Renal cortex interstitium (tissue), 11 donors: Measurements from ENCODE around the gene SELENOS. TPM values are rescaled to one million over a fixed set of nuclear protein-coding genes. Genes with fewer than 3 reads are reported as not detected.
A peak's percentile ranks its signal among the peaks of the same experiment; 100 is the strongest.

ENCODE experiments used
- DNase-seq, 11 donors: peaks; one replicate each; pipeline ENCODE4 v3.0.0-alpha.2; 2013; ENCODE audit warnings: low read depth in 9 of 11, low spot score in 4 of 11; ENCODE audit errors: extremely low read depth in 1 of 11
- polyA plus RNA-seq, 3 donors: library from polyadenylated mRNA; unstranded; fragments of 120-200 nt; gene quantifications; one replicate each; pipeline ENCODE4 v1.2.1, GENCODE V29; 2013; ENCODE audit not compliant: insufficient read length in 3 of 3

Gene SELENOS
- polyA plus RNA-seq, 3 donors, result 58.6 to 67.4 (median 64.1) TPM

DNA sequence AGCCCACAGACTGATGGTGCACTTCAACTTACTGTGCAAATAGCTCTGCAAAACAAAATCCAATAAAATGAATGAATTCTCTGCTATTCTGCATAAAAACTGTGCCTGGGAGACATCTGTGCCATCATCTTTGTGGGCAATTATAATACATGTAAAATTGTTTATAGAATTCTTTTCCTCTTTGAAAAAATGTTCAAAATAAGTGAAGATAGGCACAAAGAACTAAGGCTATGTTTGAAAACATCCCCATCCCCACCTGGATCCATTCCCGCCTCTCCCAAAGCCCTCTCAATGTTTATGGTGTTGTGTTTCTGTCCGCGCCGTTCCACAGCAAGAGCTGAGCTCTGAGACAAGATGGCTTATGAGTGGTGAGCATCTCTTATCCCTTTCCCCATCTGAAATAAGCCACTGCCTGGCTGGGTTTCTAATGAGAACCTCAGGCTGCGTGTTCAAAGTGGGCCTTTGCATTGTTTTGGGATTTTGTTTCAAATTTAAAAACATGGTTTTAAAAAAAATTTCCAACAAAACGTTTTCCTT is 40.1 kb upstream of the SELENOS start:
- DNase-seq, result no peak

DNA sequence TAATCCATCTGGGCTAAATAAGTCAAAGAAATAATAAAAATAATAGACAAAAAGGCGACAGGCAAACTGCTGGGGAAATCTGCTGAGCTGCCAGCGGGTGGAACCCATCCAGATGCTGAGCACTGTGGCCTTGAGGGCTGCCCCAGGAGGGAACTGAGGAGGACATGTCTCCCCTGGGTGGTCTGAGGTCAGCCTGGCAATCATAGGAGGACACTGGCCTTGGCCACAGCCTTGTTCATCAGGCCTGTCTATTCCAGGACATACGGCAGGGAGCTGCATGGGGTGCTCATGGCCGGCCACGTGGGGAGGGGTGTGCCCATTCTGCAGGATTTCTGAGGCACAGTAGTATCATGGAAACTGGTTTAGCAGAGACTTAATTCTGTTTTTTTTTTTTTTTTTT is 39.2 kb upstream of the SELENOS start:
- DNase-seq, result no peak

DNA sequence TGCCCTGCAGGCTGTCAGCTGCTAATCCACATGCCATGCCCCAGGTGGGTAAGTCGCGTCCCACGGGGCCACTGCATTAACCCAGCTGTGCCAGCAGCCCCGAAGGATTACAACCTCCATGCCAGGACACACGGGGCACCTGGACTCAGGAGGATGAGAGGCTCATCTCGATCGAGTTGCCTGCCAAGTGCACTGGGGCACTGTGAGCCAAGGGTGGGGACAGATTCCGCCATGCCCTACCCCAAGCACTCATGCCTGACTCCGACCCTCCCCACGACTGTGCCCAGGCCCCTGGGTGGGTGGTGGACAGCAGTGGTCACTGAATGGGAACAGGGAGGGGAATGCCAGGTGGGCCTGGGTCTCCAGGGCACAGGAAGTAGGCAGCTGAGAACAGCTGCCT is 38.5 kb upstream of the SELENOS start:
- DNase-seq, result no peak

DNA sequence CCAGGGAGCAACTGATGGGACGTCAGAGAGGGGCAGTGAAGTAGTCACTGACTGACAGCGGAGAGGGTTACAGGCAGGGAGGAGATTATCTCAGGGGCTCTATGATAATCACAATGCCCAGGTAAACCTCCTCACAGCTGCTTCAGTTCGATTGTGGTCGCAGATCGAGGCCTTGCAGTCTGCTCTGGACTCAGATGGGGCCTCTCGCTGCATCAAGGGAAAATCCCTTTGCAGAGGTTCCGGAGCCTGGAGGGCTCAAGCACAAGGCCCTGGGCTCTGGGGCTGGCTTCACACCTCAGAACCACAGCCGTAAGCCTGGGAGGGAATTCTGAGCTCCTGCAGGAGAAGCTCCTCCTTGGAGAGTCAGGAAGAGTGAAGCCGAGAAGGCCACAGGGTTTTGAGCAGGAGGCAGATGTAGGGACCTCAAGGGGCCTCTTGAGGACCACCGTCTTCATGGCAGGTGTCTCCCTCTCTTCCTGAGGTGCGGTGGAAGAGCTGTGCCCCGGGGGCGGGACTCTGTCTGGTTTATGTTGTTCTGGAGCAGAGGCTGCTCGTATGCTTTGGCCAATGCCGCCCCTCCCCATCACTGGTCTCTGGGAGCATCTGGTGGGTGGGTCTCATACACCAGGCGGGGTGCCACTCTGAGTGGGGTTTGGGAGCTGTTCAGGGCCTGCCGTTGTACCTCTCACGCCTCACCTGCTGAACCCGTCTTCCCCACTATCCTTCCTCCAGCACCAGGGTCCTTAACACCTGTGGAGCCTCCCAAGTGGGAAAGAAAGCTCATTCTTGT is 37.2 kb upstream of the SELENOS start:
- DNase-seq, result no peak

DNA sequence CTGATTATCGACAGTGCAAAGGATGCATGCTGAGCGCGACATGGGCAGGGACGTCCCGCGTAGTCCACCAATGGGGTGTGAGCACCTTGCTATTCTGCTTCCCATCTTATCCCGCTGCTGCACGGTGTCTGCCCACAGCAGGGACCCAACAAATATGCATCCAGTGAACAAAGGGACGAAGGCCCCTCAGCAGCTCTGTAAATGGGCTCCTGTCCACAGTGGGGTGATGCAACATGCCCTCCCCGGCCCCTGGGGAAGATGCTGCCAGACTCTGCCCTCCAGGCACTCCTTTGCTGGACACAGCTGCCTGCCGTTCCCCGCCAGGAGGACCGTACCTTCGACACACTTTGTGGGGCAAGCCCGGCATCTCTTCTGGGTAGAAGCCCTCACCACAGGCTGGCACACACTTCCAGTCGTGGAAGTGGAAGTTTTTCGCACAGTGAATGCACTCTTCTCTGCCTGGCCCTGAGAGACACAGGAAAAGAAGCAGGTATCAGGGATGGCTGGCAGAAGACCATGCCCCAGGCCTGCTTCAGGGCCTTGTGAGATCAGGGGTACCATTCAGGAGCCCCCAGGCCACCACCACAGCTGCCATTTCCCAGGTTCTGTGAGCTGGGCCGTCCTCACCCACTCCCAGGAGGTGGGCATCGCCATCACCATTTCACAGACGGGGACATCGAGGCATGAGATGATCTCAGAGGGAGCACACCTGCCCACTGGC is 35.9 kb upstream of the SELENOS start:
- no peak for DNase-seq

DNA sequence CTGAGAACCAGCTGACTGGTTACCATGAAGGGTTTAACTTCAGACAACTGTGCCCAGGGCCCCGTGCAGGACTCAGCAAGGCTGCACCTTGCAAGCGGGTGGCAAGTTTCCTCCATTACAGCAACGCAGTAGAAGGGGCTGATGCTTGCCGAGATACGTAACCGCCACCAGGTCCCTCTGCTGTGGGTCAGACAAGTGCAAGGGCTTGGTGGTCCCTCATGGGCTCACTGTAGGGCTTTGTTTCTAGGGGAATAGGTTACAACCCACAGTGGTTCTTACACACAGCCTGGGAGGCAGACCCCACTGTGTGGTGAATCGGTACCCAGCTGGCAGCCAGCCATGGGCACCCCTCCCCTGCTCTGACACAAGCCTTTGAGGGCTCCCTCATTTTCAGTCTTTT is 33.2 kb upstream of the SELENOS start:
- no peak for DNase-seq

DNA sequence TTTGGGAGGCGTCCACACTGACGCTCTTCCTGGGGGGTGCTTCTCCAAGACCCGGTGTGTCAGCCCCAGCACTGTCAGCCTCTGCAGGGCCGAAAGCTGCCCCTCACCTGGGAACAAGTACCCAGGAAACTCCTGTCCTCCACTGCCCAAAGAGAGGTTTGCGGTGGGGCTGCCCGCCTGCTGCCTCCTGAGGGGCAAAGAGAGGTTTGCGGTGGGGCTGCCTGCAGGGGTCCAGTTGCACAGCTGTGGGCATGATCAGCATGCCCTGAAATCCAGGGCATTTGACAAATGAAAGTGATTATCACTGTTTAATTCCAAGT is 32.8 kb upstream of the SELENOS start:
- no peak for DNase-seq

DNA sequence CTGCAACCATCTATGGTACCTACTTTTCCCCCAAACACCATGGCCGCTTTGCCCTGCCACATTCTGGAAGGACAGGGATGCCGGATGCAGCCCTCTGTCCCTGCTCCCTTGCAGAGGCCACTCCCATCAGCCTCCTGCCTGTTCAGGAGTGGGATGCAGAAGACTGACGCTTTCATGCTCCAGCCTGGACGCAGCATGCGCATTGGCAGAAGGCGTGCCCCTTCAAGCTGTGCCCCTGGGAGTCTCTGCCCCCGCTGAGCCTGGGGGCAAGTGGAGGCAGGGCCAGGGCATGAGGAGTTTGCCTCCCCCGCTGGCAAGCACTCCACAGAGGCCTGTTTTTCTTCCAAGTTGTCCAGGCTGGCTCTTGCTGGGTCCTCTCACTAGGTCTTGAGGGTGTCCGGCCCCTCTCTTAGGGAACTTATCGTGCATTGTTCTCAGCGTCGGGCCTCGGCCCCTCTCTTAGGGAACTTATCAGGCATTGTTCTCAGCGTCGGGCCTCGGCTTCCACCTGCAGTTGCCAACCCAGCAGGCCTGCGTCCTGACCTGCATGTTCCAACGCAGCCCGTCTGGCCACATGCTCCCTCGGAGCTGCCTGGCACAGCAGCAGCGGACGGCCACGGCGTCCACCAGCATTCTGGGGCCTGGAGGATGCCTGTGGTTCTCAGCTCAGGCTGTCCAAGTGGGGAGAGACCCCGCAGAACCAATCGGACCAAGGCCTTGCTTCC is 32.3 kb upstream of the SELENOS start:
- no peak for DNase-seq

DNA sequence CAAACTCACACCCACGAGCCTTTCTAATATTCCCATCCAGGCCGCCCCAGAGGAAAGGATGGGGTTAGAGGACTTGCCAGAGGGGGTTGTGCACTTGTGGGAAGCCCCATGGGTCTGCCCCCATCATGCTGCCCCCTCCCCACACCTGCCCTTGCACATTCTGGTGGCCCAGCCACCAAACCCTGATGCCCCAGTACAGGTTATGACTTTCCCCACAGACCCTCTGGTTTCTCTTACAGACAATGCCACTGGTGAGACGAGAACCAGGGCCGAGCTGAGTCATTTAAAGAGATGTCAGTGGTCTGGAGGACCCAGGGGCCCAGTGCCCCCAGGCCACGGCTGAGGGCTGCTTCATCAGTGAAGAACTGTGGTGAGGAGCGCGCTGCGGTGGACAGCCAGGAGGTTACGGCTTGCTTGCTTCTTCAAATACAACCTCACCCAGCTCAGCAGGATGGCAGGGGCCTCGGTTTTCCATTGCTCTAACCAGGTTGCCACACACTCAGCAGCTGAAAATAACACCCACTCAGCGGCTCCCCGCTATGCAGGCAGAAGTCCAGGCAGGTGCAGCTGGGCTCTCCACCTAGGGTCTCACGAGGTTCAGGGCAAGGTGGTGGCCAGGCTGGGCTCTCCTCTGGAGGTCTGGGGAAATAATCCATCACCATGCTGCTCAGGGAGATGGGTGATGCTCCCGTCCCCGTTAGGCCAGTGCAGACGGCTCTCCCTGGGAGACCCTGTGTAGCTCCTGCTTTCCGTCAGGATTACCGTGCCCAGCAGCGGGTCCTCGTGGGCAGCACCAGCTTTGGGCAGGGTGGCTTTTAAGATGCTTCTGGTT is 31.5 kb upstream of the SELENOS start:
- DNase-seq, result no peak

DNA sequence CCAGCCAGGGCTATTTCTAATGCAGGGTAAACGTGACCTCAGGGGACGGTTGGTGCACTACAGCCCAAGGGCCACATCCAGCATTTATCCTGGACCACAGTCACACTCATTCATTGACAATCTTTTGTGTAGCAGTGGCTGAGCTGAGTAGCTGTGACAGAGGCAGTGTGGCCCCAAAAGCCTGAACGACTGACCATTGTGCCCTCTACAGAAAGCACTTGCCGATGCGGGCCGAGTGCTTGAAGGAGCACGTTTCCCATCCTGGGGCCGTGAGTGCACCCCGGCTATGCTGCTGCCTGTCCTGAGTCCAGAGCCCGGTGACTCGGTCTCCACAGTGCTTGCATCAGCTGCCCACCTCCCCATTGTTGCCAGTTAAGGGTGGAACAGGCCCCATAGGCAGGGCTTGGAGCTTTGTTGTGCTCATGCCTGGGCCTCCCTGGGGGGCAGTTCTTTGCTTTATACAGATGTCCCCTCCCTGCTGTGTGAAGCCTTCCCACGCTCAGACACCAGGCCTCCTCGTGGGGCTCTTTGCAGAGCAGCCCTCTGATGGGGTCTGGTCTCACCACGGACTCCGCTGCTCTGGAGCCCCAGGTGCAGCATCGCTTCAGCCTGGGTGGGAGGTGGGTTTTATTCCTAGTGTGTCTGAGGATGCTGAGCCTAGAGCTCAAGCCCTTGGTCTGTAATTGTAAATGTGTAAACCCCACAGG is 30.8 kb upstream of the SELENOS start:
- no peak for DNase-seq

DNA sequence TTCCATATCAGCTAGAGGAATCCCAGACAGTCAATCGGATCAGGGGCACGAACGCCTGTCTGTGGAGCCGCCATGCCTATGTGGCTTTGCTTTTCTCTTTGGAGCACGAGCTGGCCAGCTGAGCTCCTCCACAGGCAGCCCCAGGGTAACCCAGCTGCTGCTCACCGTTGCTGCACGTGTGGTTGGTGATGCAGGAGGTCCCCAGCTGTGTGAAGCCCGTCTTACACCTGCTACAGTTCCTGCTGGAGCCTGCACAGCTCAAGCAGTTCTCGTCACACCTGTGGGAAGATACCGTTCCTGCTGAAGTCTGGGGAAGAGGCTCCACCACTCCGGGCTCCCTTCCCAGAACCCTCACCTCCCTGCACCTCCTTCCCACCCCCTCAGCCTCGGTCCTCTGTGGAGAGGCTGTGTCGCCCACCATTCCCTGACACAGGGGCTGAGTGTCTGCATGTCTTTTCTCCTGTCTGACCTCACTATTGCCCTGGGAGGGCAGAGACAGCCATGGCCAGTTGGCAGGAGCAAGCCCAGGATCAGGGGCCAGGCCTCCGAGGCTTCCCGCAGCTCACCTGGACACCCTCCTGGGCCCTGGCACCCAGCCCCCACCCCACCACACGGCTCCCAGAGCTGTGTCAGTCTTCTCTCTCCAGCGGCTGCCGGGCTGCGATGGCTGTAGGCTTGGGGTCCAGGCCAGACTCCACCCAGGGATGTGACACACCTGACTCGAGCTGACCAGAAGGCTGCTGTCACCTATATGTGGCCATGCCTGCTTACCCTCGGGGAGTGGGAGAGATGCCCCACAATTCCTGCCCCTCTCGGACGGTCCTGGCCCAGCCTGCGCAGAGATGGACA is 30.0 kb upstream of the SELENOS start:
- DNase-seq, result no peak

DNA sequence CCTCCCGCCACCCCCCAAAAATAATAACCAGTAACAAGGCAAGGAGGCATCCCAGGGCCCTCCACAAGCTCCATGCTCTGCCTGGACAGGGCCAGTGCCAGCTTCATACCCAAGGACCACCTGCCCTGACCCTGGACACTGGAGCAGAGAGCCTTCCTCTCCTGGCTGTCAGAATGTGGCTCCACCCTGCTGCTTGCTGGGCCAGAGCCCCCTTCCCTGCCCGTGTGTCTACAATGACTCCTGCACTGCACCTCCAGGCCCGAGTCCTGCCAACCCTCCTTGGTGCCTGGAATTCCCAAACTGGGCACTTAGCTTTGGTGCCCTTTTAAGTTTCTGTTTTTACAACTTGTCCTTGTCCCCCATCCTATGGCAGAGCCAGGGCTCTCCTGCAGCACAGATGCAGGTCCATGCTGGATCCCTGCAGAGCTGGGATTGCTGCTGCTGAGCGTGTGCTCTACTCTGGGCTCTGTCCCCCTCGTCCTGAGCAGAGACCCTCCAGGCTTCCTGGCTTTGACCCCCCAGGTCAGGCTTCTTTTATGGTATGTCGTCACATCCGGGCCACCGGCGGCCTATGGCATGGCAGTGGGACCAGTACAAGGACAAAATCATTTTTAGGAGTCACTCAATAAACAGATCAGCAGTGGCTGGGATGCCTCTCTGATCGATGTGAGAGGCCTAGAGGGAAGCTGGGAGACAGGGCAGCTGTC is 29.2 kb upstream of the SELENOS start:
- DNase-seq, result no peak

DNA sequence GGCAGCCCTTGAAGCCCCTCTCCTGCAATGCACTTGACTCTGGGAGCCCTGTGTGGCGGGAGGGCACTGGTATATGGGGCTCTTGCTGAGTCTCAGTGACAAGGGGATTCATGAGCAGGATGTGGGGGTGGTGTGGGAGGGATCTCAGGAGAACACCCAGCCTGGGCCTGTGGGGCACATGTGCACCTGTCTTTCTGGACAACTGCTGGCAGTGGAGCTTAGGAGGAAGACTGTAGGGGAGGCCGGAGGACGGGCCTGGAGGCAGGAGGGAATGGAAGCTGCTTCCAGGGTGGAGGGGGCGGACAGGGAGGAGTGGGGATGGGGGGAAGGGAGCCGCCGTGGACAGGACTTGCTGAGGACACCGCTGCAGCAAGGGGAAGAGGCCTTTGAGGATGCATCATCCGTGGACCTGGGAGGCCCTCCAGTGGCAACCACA is 28.6 kb upstream of the SELENOS start:
- DNase-seq, result no peak

DNA sequence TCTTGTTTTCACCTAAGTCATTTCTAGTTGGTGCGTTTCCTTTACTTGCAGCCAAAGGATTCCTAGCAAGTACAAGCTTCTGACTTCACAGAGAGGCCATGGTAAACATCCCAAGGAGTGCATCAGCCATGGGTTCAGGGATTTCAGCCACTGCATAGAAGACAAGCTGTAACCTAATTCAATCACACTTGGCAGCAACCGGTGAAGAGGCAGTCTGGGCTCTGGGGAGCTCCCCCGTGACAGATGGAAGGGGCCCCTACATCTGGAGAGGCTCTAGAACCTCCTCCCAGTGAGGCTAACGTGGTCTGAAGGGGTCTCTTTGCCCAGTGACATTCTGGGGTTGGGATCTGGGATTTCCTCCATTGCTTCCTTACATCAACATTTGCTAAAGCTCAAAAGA is 26.1 kb upstream of the SELENOS start:
- no peak for DNase-seq

DNA sequence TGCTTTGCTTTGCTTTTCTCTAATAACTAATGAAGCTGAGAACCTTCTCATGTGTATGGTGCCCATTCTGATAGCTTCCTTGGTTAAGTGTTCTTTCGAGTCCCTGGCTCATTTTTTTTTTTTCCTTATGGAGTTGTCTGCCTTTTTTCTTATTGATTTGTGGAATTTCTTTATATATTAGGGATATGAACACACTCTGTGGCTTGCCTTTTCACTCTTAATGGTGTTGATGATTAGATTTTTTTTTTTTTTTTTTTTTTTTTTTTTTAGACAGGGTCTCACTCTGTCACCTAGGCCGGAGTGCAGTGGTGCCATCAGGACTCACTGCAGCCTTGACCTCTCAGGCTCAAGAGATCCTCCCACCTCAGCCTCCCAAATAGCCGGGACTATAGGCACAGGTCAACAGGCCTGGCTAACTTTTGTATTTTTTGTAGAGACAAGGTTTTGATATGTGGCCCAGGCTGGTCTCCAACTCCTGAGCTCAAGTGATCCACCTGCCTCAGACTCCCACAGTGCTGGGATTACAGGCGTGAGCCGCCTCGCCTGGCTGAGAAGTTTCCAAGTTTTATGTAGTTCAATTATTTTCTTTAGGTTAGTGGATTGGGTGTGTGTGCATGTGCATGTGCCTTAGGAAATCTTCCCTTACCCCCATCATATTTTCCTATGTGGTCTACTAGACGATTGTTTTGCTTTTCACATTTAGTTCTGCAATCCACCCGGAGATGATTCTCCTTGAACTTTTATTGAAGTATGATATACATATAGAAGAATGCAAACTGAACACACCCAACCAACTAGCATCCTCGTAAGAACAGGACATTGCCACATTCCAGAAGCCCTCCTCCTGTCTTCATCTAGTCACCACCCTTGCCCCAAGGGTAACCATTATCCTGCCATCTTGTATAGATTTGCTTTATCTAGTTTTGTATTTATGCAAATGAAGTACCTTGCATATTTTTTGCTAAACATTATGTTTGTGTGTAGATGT is 19.4 kb upstream of the SELENOS start:
- no peak for DNase-seq

DNA sequence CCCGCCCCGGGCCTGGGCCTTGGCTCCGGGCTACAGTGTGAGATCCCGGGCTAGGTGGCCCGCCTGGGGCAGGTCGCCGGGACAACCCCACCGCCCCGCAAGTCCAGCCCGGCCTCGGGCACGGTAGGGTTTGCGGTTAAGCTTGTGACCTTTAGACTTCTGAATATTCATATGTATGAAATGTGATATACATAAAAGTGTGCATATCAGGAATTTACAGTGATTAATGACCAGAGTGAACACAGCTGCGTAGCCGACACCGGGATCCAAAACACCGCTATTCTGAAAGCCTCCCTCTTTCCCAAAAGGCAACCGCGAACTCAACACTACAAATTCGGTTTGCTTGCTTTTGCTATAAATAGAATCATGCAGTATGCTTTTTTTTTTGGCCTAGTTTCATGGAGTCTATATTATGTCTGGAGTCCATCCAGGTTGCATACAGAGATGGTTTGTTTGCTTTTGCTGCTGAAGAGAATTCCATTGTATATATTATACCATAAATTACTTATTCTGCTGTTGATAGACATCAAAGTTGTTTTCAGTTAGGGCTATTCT is 18.4 kb upstream of the SELENOS start:
- peak in 2 of 11 donors; percentile 28 to 32 for DNase-seq
